ENCODE results near the gene ZRANB1.

The ZRANB1 gene

DNA sequence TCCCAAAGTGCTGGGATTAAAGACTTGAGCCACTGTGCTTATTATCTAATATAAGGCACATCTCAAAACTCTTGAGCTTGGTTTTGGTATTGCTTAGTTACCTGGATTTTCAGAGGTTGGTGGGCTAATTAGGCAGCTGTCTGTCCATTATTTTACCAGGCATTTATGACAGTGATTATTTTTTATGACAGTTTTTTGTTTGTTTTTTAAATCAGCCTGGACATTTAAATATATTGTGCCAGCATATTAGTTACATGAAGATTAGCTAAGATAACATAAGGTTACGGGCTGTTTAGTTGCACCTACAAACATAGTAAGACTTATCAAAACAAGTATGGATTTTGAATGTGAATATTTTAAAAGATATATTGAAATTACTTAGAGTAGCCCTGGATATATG lies 2.6 kb upstream of the ZRANB1 start:
- DNase-seq (ENCODE audit: low read depth), result no peak
- no peak for TF ChIP-seq CTCF (IDR thresholded peaks at IDR 0.05; ENCODE audit: low read depth, low read length, missing control alignments)
- H3K4me3 ChIP-seq (ENCODE audit: low read depth, low read length), result no peak overlapping the region

DNA sequence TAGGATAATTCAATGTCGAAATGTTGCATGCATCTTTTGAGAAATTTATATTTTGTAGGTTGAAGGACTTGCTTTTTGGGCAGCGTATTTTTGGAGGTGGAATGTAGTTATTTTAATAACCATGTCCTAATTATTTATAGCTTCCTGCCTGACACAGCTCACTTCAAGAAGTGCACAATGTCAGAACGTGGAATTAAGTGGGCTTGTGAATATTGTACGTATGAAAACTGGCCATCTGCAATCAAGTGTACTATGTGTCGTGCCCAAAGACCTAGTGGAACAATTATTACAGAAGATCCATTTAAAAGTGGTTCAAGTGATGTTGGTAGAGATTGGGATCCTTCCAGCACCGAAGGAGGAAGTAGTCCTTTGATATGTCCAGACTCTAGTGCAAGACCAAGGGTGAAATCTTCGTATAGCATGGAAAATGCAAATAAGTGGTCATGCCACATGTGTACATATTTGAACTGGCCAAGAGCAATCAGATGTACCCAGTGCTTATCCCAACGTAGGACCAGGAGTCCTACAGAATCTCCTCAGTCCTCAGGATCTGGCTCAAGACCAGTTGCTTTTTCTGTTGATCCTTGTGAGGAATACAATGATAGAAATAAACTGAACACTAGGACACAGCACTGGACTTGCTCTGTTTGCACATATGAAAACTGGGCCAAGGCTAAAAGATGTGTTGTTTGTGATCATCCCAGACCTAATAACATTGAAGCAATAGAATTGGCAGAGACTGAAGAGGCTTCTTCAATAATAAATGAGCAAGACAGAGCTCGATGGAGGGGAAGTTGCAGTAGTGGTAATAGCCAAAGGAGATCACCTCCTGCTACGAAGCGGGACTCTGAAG lies 620 bp downstream of the ZRANB1 start:
- no peak for DNase-seq (ENCODE audit: low read depth)
- TF ChIP-seq CTCF (IDR thresholded peaks at IDR 0.05; ENCODE audit: low read depth, low read length, missing control alignments), result no peak
- H3K4me3 ChIP-seq (ENCODE audit: low read depth, low read length), result no peak overlapping the region

- H3K4me3 ChIP-seq (ENCODE audit: low read depth, low read length), result no peak overlapping the region
- no peak for TF ChIP-seq CTCF (IDR thresholded peaks at IDR 0.05; ENCODE audit: low read depth, low read length, missing control alignments)
- DNase-seq (ENCODE audit: low read depth), result no peak
These were observed 1.6 kb downstream of the ZRANB1 start for GRCh38 chr10:124943301-124944092.

DNA sequence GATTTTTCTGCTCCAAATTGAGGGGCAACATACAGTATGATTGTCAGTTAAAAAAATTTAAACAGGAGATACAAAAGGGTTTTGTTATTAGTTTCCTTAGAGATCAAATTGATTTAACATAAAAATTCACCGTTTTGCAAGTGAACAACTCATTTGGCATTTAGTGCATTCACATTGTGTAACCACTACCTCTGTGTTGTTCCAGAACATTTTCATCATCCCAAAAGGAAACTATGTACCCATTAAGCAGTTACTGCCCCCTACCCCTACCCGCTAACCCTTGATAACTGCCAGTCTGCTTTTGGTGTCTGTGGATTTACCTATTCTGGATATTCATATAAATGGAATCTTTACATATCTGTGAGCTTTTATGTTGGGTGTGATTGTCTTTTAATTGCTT lies 3.1 kb downstream of the ZRANB1 start:
- TF ChIP-seq CTCF (IDR thresholded peaks at IDR 0.05; ENCODE audit: low read depth, low read length, missing control alignments), result no peak
- H3K4me3 ChIP-seq (ENCODE audit: low read depth, low read length), result no peak overlapping the region
- no peak for DNase-seq (ENCODE audit: low read depth)

- DNase-seq (ENCODE audit: low read depth), result no peak
- no peak overlapping the region for H3K4me3 ChIP-seq (ENCODE audit: low read depth, low read length)
- TF ChIP-seq CTCF (IDR thresholded peaks at IDR 0.05; ENCODE audit: low read depth, low read length, missing control alignments), result no peak
These were observed 5.0 kb downstream of the ZRANB1 start for GRCh38 chr10:124946945-124947344.

DNA sequence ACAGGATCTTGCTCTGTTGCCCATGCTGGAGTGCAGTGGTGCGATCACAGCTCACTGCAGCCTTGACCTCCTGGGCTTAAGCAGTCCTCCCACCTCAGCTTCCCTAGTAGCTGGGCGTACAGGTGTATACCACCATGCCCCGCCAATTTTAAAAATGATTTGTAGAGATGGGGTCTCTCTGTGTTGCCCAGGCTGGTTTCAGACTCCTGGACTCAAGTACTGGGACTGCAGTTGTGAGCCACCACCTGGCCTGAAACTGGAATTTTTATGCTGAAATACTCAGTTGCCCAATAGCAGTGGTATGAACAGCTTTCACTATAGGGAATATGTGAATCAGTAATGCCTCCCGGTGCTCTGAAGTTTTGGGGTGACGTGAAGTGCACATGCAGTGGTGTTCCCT lies 7.6 kb downstream of the ZRANB1 start:
- DNase-seq (ENCODE audit: low read depth), result no peak
- TF ChIP-seq CTCF (IDR thresholded peaks at IDR 0.05; ENCODE audit: low read depth, low read length, missing control alignments), result no peak
- H3K4me3 ChIP-seq (ENCODE audit: low read depth, low read length), result no peak overlapping the region

Measured in GM12864 (cell line).